ENCODE results near the gene STK4.

Gene STK4

DNA sequence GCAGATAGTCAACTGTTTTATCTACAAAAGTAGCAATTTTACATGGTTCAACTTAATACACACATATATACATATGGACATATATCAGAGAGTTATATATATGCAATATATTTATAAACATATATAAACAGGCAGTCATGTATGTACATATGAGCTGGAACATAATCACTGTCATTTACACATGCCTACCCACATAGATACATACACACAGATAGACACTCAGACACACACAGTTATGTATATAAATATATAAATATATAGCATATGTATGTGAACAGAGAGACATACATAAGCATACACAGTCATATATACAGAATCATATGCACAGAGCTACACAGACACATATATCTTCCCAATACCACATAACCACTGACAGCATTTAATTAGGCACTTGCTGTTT lies 146.4 kb downstream of the STK4 start:
- no peak for DNase-seq (ENCODE audit: low spot score)

DNA sequence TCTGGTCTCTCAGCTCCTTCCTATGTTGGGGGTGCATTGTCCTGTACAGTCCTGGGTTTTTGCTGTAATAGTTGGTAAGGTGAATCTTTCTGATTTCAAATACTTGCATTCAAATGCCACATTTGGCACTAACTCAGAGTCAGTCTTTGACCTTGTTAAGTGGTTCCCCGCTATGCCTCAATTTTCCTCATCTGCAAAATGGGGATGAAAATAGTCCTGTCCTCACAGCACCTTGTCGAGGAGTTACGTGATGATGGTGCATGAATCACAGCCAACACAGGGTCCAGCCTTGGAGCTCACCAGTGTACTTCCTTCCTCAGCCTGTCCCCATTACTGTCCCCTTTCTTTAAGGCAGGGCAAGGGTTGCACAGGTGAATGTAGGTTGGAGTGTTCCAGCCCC lies 147.6 kb downstream of the STK4 start:
- DNase-seq (ENCODE audit: low spot score), result no peak

DNA sequence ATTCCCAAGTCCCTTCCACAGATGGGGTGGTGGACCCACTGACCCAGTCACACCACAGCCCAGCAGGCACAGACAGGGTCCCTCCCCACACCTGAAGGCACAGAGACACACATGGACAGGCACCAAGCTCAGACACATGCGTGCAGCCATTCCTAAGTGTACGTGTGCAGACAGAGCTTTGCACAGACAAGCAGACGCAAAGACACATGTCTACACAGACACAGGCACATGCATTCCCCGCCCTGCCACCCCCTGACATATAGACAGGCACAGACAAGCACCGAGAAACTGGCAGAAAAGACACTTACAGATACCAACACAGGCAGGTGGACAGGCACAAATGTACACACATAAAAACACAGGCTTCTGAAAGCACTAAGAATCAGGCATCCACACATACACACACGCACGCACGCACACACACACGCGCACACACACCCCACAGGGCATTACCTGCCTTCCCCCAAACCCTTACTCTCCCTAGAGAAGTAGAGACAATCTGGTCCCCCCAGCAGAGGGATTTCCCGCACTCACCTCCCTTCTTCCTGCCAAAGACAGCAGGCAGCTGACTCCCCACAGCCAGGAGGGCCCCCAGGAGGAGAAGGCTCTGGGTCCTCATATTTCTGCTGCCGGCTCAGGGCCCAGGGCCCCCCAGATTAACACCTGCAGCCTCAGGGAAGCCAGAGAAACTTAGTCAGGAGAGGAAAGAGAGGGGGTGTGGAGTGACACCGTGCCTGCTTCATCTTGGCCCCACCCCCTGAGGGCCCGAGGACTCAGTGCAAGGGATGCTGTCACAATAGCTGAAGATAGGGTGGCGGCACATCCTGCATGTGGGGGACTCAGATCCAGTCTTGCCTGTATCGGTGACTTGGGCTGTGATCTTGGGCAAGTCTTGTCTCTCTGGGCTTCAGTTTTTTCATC lies 148.4 kb downstream of the STK4 start, which contains the start of gene WFDC5:
TSS of gene WFDC5 (minus strand) at position 710 of the 921 bp plus-strand sequence. CDS start at position 619, 91 bp downstream.
- no peak for DNase-seq (ENCODE audit: low spot score)

GRCh38 chr20:45115386-45115774 lies 149.1 kb downstream of the STK4 start:
- DNase-seq (ENCODE audit: low spot score), result no peak

DNA sequence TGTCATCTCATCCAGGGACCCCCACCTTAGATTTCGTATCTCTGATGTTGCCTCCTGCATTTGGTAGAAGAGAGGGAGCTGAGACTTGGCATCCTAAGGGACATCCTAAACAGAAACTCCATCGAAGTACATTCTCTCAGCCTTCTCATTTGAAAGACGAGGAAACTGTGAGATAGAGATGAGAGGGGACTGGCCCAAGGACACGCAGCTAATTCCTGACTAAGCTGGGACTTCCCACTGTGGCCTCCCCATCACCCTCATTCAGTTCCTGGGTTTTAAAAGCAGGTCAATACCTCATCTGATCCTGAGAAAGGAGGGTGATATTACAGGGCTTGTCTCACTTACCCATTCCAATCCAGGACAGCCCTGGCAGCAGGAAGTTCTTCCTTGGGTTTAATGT lies 149.5 kb downstream of the STK4 start:
- DNase-seq (ENCODE audit: low spot score), result no peak

DNA sequence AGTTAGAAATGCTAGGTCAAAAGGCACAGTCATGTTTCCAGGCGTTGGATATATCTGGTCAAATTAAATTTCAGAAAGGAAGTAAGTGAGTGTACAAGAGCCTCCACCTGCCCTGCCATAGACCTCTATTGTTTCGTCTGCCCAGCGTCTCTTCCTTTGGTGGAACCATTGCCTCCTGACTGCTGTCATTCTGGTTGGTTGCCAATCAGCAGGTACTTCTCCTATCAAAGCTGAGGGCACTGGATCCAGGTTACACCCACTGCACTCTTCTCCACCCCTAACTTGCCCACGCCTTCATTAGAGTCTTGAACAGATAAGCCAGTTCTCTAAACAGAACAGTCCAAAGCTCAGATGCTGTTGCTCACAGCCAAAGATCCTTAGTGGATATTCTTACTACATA lies 151.3 kb downstream of the STK4 start:
- DNase-seq (ENCODE audit: low spot score), result no peak

GRCh38 chr20:45118028-45118427 lies 151.7 kb downstream of the STK4 start:
- no peak for DNase-seq (ENCODE audit: low spot score)

DNA sequence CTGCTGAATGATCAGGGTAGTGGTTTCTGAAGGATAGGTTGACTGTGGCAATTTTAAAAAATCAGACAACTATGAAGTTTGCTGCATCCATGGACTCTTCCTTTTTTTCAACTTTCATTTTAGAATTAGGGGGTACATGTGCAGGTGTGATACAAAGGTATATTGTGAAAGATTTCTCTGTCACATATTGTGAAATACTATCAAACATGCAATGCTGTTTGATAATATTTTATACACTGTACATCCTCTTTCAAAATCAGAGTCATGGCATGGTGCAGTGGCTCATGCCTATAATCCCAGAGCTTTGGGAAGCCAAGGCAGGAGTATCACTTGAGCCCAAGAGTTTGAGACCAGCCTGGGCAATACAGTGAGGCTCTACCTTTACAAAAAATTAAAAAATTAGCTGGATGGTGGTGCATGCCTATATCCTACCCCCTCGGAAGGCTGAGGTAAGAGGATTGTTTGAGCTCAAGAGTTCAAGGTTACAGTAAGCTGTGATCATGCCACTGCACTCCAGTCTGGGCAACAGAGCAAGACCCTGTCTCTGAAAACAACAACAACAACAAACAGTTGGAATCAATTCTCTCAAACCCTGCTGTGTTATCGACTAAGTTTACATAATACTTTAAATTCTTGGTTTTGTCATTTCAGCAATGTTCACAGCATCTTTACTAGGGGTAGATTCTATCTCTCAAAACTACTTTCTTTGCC lies 153.4 kb downstream of the STK4 start:
- no peak for DNase-seq (ENCODE audit: low spot score)

DNA sequence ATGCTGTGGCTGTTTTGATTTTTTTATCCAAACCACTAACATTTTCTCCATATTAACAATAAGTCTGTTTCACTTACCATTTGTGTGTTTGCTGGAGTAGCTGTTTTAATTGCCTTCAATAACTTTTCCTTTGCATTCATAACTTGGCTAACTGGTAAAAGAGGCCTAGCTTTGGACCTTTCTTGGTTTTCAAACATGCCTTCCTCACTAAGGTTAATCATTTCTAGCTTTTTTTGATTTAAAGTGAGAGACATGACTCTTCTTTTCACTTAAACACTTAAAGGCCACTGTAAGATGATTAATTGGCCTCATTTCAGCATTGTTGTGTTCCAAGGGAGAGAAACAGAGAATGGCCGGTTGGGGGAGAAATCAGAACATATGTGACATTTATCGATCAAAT lies 155.1 kb downstream of the STK4 start:
- DNase-seq (ENCODE audit: low spot score), result no peak

DNA sequence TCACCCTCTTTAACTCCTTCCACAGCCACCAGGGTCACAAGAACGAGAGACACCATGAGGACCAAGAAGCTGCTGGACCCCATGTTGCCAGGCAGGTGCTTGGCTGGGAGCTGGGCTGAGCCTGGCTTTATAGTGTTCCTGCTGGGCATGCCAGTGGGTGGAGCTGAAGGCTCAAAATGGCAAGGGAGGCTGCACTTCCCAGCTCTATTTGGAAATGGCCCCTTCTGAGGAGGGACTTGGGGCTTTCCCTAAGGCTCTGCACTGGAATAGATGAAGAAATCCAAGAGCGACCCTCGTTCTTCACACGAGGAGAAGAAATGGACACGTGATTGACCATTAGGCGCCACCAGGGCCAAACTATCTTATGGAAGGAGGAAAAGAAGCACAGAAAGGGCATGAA lies 158.1 kb downstream of the STK4 start, which contains the start of gene WFDC12:
TSS of gene WFDC12 (minus strand) at position 101 of the 400 bp plus-strand sequence. CDS start at position 83, 18 bp downstream.
- DNase-seq (ENCODE audit: low spot score), result no peak

GRCh38 chr20:45128099-45128498 lies 161.8 kb downstream of the STK4 start:
- no peak for DNase-seq (ENCODE audit: low spot score)

Measured in Ammon's horn (tissue), 1 donor.